ENCODE measurements around the gene STX16. TPM values are rescaled to one million over a fixed set of nuclear protein-coding genes. Genes with fewer than 3 reads are reported as not detected.
A peak's percentile ranks its signal among the peaks of the same experiment; 100 is the strongest.
"Not testable (repeated sequence)": the region's sequence is repeated elsewhere in the genome, so short reads cannot be mapped to it uniquely, and the experiment has no call there.

Gene STX16
- total RNA-seq, 1 donor from 2014 or later: 57.0 TPM

- intact Hi-C loops (cut with DNase I): no loop called here
- H3K27ac ChIP-seq: no peak overlapping the region
- ATAC-seq (no peak), DNase-seq (no peak)
- no peak for TF ChIP-seq CTCF (IDR thresholded peaks at IDR 0.05)
- H3K27me3 ChIP-seq: peaks cover 4% of the 10 kb centered on the region
- no peaks in the 10 kb centered on the region for H3K9me3 ChIP-seq
- H3K36me3 ChIP-seq: no peaks in the 10 kb centered on the region
- no peaks in the 10 kb centered on the region for H3K4me1 ChIP-seq
- H3K4me3 ChIP-seq: no peak overlapping the region
Observed at GRCh38 chr20:58642441-58642840, 8.6 kb upstream of the STX16 start.

- H3K36me3 ChIP-seq; H3K4me1 ChIP-seq; intact Hi-C loops (cut with DNase I); H3K4me3 ChIP-seq; H3K27ac ChIP-seq; H3K27me3 ChIP-seq; ATAC-seq; H3K9me3 ChIP-seq: not testable (repeated sequence)
- DNase-seq: peak; percentile 22
Observed at GRCh38 chr20:58642896-58643295, 8.2 kb upstream of the STX16 start.

GRCh38 chr20:58645412-58645968, 5.6 kb upstream of the STX16 start:
- Histone ChIP-seq H3K27ac (no peak overlapping the region), H3K27me3 (peaks cover 4% of the 10 kb centered on the region), H3K36me3 (no peaks in the 10 kb centered on the region), H3K4me3 (no peak overlapping the region), H3K4me1 (no peaks in the 10 kb centered on the region), H3K9me3 (no peaks in the 10 kb centered on the region)
- ATAC-seq (no peak), DNase-seq (peak; percentile 19)
- intact Hi-C loops (cut with DNase I): no loop called here
- TF ChIP-seq CTCF (IDR thresholded peaks at IDR 0.05): no peak

- Histone ChIP-seq H3K27ac (no peak overlapping the region), H3K27me3 (peaks cover 4% of the 10 kb centered on the region), H3K9me3 (no peaks in the 10 kb centered on the region), H3K4me3 (no peak overlapping the region), H3K36me3 (no peaks in the 10 kb centered on the region), H3K4me1 (no peaks in the 10 kb centered on the region)
- no peak for TF ChIP-seq CTCF (IDR thresholded peaks at IDR 0.05)
- DNase-seq (peak; percentile 12), ATAC-seq (no peak)
- intact Hi-C loops (cut with DNase I): no loop called here
Observed at GRCh38 chr20:58646257-58646656, 4.8 kb upstream of the STX16 start.

- ATAC-seq: no peak
- intact Hi-C loops (cut with DNase I): no loop called here
- no peak overlapping the region for H3K27ac ChIP-seq
Observed at GRCh38 chr20:58646703-58647102, 4.4 kb upstream of the STX16 start.

More at GRCh38 chr20:58646703-58647102, 4.4 kb upstream of the STX16 start:
- Histone ChIP-seq H3K9me3 (no peaks in the 10 kb centered on the region), H3K27me3 (peaks cover 4% of the 10 kb centered on the region), H3K36me3 (no peaks in the 10 kb centered on the region), H3K4me1 (no peaks in the 10 kb centered on the region), H3K4me3 (no peak overlapping the region)
- no peak for TF ChIP-seq CTCF (IDR thresholded peaks at IDR 0.05)
- DNase-seq: no peak

Data from upper lobe of right lung (tissue), 1 donor.